ENCODE results near the gene MZF1.
A peak's percentile ranks its signal among the peaks of the same experiment; 100 is the strongest.

MZF1 gene

DNA sequence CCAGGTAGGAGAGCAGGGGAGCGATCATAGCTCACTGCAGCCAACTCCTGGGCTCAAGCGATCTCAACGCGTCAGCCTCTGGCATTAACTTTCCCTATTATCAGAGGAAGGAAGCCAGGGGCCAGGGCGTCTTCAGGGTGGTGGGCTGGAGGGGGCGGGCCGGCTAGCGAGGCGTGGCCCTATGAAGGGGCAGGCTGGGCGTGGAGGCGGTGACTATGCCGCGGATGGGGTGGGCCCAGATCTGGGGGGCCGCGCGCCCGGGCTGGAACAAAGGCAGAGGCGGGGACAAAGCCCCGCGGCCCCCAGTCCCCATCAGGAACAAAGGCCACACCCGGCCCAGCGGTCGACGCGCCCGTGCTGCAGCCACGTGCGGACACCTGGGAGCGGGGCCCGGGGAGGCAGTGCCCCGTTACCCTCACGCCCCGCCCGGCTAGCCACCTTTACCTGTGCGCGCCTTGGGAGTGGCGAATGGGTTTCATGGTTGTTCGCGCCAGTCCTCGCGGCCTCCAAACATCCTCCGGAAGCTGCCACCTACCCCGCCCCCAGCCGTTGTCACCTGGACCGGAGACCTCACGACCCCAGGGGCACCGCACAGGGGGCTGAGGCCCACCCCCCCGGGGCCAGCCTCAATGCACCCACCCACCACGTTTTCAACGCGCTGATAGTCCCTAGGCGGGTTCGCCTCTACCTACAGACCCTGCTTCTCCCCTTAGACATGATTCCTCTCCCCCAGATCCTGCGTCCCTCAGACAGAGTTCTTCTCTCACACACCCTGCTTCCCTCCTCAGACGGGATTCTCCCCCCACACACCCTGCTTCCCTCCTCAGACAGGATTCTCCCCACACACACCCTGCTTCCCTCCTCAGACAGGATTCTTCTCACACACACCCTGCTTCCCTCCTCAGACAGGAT lies 34.6 kb downstream of the MZF1 start:
- H3K4ac ChIP-seq (ENCODE audit: low read length), result peak overlapping the region; percentile 76
- no peak overlapping the region for H4K8ac ChIP-seq (ENCODE audit: low read depth, low read length)
- H2BK5ac ChIP-seq (ENCODE audit: low read length), result peak overlapping the region; percentile 94
- WGBS, 2 donors (ENCODE audit: extremely low coverage in 2 of 2, insufficient read length in 2 of 2, insufficient replicate concordance in 1 of 2), result no CpG with 5 or more reads among the region's 55 CpGs
- H3K4me3 ChIP-seq (ENCODE audit: low read length in 2 of 2), result peak overlapping the region; percentile 42 to 79
- peak overlapping the region; percentile 94 for H3K18ac ChIP-seq (ENCODE audit: low read length)
- H3K79me1 ChIP-seq (ENCODE audit: low read depth, low read length), result no peaks in the 10 kb centered on the region
- H2BK12ac ChIP-seq (ENCODE audit: low read length), result no peak overlapping the region
- peak overlapping the region; percentile 56 for H2BK120ac ChIP-seq (ENCODE audit: low read depth, low read length)
- H3K36me3 ChIP-seq (replicated peaks in 1 of 2; ENCODE audit: control insufficient read depth in 2 of 2, insufficient read depth in 2 of 2, low read length in 2 of 2), result no peaks in the 10 kb centered on the region
- peak overlapping the region; percentile 31 for H3K14ac ChIP-seq (ENCODE audit: low read length)
- H3K23ac ChIP-seq (ENCODE audit: low read depth, low read length, poor library complexity), result peak overlapping the region; percentile 95
- peak overlapping the region; percentile 78 for H3K9ac ChIP-seq (ENCODE audit: low read depth, low read length, poor library complexity)
- peaks cover 5 to 6% of the 10 kb centered on the region in 2 donors for H3K4me1 ChIP-seq (ENCODE audit: control insufficient read depth in 2 of 2, insufficient read depth in 1 of 2, low read depth in 1 of 2, low read length in 2 of 2)
- peak overlapping the region; percentile 60 for H3K27ac ChIP-seq (replicated peaks; ENCODE audit: low read length)
- peak overlapping the region; percentile 78 for H3K4me2 ChIP-seq (ENCODE audit: insufficient read depth, low read length, poor library complexity, severe bottlenecking)
- H3K27me3 ChIP-seq (ENCODE audit: control insufficient read depth in 3 of 3, insufficient read depth in 3 of 3, low read depth in 1 of 3, low read length in 3 of 3), result peaks cover 0 to 23% (median 17%) of the 10 kb centered on the region in 3 experiments
- DNase-seq (ENCODE audit: low spot score), result peak; percentile 71
- no peaks in the 10 kb centered on the region for H3K9me3 ChIP-seq (replicated peaks in 1 of 2; ENCODE audit: control insufficient read depth in 2 of 2, insufficient read depth in 1 of 2, low read depth in 1 of 2, low read length in 2 of 2)
- peak overlapping the region; percentile 93 for H2AK5ac ChIP-seq (ENCODE audit: low read depth, low read length)
- peak overlapping the region; percentile 96 for H4K91ac ChIP-seq (ENCODE audit: low read depth, low read length, poor library complexity)
- peak overlapping the region; percentile 99 for H2BK15ac ChIP-seq (ENCODE audit: low read length)
- H2AFZ ChIP-seq (ENCODE audit: low read length), result peak overlapping the region; percentile 92

DNA sequence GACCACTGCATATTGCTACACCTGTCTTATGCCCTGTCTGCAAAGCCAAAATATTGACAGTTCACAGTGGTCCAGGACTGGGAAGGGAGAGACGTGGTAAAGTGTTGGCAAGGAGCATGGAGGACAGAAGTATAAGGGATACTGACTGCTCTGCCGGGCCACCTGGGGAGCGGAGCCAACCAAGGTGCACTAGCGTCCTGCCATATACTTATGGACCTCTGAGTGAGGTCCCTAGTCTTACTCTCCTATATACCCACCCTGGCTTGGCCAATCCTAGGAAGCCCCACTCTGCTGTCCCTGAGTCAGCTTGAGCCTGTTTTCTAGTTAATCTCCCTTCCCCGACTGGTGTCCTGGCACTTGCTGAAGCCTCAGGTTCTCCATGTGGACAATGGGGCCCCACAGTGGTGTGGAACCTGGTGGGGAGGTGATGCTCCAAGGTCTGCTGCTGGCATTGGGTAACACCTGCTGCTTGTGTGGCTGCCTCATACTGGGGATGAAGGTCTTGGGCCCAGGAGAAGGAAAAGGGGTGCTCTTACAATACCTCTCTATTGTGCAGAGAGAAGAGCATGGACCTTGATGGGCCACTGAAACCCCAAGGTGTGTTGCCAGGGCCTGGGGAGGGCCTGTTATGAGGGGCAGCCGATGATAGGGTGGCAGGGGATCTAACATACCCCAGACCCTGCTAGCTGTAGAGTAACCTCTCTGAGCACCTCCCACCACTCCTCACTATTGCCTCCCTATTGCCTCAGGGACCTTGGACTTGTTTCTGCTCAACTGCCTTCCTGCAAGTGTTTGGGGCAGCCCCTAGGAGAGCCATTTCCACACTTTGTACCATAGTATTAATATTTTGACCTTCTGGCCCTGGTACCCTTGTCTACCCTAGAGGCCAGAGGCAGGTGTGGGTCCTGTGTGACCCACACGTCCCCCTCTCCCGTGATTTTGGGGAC lies 36.0 kb downstream of the MZF1 start:
- Histone ChIP-seq H3K27me3 (ENCODE audit: control insufficient read depth in 3 of 3, insufficient read depth in 3 of 3, low read depth in 1 of 3, low read length in 3 of 3) (peaks cover 0 to 21% (median 16%) of the 10 kb centered on the region in 3 experiments), H3K79me1 (ENCODE audit: low read depth, low read length) (no peaks in the 10 kb centered on the region), H3K36me3 (replicated peaks in 1 of 2; ENCODE audit: control insufficient read depth in 2 of 2, insufficient read depth in 2 of 2, low read length in 2 of 2) (no peaks in the 10 kb centered on the region), H3K27ac (replicated peaks; ENCODE audit: low read length) (no peak overlapping the region), H2BK5ac (ENCODE audit: low read length) (no peak overlapping the region), H2BK15ac (ENCODE audit: low read length) (peak overlapping the region; percentile 41), H3K9me3 (replicated peaks in 1 of 2; ENCODE audit: control insufficient read depth in 2 of 2, insufficient read depth in 1 of 2, low read depth in 1 of 2, low read length in 2 of 2) (no peaks in the 10 kb centered on the region), H3K9ac (ENCODE audit: low read depth, low read length, poor library complexity) (no peak overlapping the region), H3K4me2 (ENCODE audit: insufficient read depth, low read length, poor library complexity, severe bottlenecking) (no peak overlapping the region), H3K23ac (ENCODE audit: low read depth, low read length, poor library complexity) (peak overlapping the region; percentile 73), H2BK120ac (ENCODE audit: low read depth, low read length) (no peak overlapping the region), H4K91ac (ENCODE audit: low read depth, low read length, poor library complexity) (no peak overlapping the region), H3K14ac (ENCODE audit: low read length) (no peak overlapping the region), H2BK12ac (ENCODE audit: low read length) (no peak overlapping the region), H3K4me1 (ENCODE audit: control insufficient read depth in 2 of 2, insufficient read depth in 1 of 2, low read depth in 1 of 2, low read length in 2 of 2) (peaks cover 5 to 6% of the 10 kb centered on the region in 2 donors), H3K18ac (ENCODE audit: low read length) (no peak overlapping the region), H2AK5ac (ENCODE audit: low read depth, low read length) (peak overlapping the region; percentile 23), H2AFZ (ENCODE audit: low read length) (no peak overlapping the region), H3K4ac (ENCODE audit: low read length) (no peak overlapping the region), H4K8ac (ENCODE audit: low read depth, low read length) (peak overlapping the region; percentile 43), H3K4me3 (ENCODE audit: low read length in 2 of 2) (peak overlapping the region in 1 of 2 donors; percentile 63)
- WGBS, 2 donors (ENCODE audit: extremely low coverage in 2 of 2, insufficient read length in 2 of 2, insufficient replicate concordance in 1 of 2), result no CpG with 5 or more reads among the region's 8 CpGs
- DNase-seq (ENCODE audit: low spot score), result no peak

DNA sequence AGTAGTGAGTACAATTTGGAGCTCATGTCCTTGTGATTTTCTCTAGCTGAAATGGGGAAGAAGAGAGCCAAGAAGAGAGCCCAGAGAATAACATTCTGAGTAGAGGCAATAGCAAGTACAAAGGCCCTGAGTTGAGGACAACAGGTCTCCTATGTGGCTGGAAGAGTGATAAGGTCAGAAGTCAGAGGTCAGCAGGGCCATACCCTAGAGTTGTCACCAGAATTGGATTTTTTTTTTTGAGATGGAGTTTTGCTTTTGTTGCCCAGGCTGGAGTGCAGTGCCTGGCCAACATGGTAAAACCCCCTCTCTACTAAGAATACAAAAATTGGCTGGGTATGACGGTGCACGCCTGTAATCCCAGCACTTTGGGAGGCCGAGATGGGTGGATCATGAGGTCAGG lies 37.3 kb downstream of the MZF1 start:
- Histone ChIP-seq H3K4ac (ENCODE audit: low read length) (no peak overlapping the region), H2BK12ac (ENCODE audit: low read length) (no peak overlapping the region), H4K91ac (ENCODE audit: low read depth, low read length, poor library complexity) (no peak overlapping the region), H3K4me2 (ENCODE audit: insufficient read depth, low read length, poor library complexity, severe bottlenecking) (no peak overlapping the region), H2BK15ac (ENCODE audit: low read length) (no peak overlapping the region), H3K14ac (ENCODE audit: low read length) (no peak overlapping the region), H2BK120ac (ENCODE audit: low read depth, low read length) (no peak overlapping the region), H3K4me3 (ENCODE audit: low read length in 2 of 2) (no peak overlapping the region), H3K79me1 (ENCODE audit: low read depth, low read length) (no peaks in the 10 kb centered on the region), H3K18ac (ENCODE audit: low read length) (no peak overlapping the region), H2AFZ (ENCODE audit: low read length) (no peak overlapping the region), H3K4me1 (ENCODE audit: control insufficient read depth in 2 of 2, insufficient read depth in 1 of 2, low read depth in 1 of 2, low read length in 2 of 2) (peaks cover 5 to 6% of the 10 kb centered on the region in 2 donors), H3K27me3 (ENCODE audit: control insufficient read depth in 3 of 3, insufficient read depth in 3 of 3, low read depth in 1 of 3, low read length in 3 of 3) (peaks cover 0 to 26% (median 14%) of the 10 kb centered on the region in 3 experiments), H3K36me3 (replicated peaks in 1 of 2; ENCODE audit: control insufficient read depth in 2 of 2, insufficient read depth in 2 of 2, low read length in 2 of 2) (no peaks in the 10 kb centered on the region), H2BK5ac (ENCODE audit: low read length) (no peak overlapping the region), H2AK5ac (ENCODE audit: low read depth, low read length) (no peak overlapping the region), H4K8ac (ENCODE audit: low read depth, low read length) (no peak overlapping the region), H3K9me3 (replicated peaks in 1 of 2; ENCODE audit: control insufficient read depth in 2 of 2, insufficient read depth in 1 of 2, low read depth in 1 of 2, low read length in 2 of 2) (no peaks in the 10 kb centered on the region), H3K9ac (ENCODE audit: low read depth, low read length, poor library complexity) (no peak overlapping the region), H3K27ac (replicated peaks; ENCODE audit: low read length) (no peak overlapping the region), H3K23ac (ENCODE audit: low read depth, low read length, poor library complexity) (no peak overlapping the region)
- no CpG with 5 or more reads among the region's 3 CpGs for WGBS, 2 donors (ENCODE audit: extremely low coverage in 2 of 2, insufficient read length in 2 of 2, insufficient replicate concordance in 1 of 2)
- DNase-seq (ENCODE audit: low spot score), result no peak

Measured in neuronal stem cell (in vitro differentiated cells).